ENCODE data around the gene PHACTR1.
"Not testable (repeated sequence)": the region's sequence is repeated elsewhere in the genome, so short reads cannot be mapped to it uniquely, and the experiment has no call there.

PHACTR1 gene

DNA sequence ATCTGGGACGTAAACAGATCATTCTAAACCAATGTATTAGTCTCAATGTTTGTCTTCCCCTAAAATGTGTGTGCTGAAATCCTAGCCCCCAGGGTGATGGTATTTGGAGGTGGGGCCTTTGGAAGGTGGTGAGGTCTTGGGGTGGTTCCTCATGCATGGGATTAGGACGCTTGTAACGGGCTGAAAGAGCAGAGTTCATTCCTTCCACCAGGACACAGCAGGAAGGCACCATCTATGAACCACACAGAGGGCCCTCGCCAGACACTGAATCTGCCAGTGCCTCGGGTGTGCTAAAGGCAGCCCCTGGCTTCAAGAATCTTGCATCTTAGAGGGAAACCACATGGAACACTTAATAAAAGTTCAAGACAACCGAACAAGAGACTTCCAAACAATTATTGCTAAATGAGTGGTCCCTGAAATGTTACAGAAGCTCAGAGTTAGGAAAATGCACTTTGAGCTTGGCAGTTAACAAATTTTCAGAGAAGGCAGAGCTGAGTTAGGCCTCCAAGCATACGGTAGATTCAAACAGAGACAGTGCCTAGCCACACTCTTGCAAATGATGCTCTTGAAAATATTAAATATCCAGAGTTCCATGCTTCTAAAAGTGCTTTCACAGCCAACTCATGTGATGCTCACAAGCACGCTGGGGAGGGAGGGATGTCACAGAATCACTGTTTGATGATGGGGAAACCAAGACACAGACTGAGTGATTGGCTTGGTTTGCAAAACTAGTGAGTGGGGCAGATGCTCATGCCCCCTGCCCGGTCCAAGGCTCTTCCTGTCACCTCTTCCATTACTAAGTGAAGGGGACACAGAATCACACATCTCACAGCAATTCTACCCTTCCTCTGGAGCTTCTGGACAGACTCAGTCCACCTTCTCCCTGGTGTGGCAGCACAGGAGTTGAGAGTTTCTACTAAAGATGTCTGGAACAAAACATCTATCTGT, 584.4 kb downstream of the PHACTR1 start:
- no peak for DNase-seq

- DNase-seq = no peak
These were observed 585.7 kb downstream of the PHACTR1 start for GRCh38 chr6:13302291-13302690.

DNA sequence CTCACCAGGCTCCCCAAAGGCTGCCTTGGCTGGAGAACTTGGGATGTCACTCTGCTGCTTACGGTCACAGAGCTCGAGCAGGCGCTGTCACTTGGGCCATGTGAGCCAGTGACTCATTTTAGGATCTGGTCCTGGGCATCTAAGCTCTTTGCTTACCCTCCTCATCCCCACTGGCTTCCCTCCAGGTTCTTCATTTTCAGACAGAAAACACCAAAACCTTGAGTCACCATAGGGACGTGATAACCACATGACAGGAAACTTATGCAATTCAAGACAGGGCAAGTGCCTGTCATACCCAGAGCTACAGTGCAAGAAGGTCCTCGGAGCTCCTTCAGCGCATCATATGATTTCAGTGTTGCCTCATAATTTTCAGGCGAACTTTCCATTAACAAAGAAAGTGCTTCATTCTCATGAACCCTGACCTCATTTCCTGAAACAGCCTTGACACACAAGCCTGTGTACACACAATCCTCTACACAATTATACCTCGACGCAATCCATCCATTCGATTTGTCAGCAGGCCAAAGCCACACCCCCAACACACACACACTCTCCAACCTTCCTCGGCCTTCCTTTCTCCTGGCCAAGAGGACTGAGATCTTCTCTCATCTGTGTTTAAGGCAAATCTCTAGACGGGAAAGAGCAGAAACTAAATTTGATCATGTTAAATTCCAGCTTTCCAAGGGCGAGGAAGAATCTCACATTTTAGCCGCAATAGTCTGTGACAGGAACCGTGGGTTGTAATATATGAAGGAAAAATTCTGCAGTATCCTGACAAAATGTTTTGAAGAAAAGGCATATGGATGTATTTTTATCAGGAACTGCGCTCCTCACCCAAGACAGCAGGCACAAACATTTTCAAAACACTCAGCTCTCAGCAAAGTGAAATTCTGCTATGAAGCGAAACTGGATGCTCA, 586.4 kb downstream of the PHACTR1 start:
- DNase-seq = no peak

GRCh38 chr6:13303668-13304017, 587.1 kb downstream of the PHACTR1 start:
- no peak for DNase-seq

DNA sequence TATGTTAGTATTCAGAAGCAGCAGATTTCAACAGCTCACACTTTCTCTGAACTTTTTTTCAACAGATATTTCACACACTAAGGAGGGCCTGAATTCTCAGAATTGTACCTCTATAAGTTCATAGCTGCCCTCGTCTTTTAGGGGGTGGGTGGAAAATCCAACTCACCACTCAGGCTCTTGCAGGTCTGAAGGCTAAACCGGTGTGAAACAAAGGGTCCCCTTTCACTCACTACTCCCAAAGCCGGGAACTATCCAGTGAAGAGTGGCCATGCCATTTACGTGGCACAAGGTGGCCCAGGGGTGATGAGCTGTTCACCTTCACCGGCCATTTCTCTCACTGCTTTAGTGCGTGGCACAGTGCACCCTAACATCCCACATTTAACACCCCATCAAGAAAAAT, 587.5 kb downstream of the PHACTR1 start:
- no peak for DNase-seq

- no peak for DNase-seq
These were observed 588.2 kb downstream of the PHACTR1 start for GRCh38 chr6:13304580-13305260.

DNA sequence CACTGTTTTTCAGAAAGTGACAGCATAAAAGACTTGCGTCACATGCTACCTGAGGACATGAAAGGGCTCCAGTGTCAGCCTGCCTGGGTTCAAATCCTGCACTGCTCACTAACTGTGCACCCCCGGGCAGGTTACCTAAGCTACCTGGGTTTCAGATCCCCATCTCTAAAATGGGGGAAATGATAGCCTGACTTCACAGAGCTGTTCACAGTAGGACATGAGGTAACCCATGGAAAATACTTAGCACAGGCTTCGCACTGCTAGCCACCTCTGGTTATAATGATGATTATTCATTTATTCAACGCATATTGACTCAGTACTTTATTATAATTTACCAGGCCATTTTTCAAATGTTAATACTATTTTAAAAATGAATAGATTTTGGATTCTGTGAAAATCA, 588.7 kb downstream of the PHACTR1 start:
- no peak for DNase-seq

DNA sequence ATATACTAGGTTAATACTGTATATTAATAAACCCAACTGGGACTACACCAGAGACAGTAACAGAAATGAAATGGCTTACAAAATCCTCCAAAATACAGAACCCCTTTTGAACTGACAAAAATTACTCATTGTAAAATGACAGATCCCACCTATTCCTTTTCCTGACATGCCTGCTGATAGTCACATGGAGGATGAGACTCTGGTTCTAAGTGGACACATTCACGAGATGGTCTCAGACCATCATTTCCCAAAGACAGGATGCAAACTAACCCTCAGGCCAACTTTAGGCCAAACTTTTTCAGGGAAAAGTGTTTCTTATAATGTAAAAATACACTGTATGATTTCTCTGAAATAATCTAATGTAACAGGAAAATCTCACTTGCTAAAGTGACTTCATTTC, 589.2 kb downstream of the PHACTR1 start:
- no peak for DNase-seq

DNA sequence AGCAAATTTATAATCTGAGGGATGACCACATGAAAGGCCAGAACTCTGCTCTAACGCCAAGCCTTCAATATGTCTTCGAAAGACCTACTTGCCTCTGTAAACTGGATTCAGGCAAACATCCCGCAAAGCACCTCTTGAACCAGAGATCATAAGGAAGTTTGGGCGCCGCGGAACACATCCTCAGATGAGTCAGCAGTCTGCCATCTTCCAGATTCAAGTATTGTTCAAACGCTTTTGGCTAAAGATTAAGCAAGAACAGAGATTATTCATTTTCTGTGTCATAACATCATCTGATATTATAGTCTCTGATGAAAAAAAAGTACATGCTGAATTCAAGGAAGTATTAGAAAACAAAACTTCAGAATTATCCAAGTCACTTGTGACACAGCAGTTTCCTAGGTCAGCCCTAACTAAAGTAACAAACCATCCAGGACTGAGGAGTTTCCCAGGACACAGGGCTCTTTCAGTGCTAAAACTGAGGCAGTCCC, 591.0 kb downstream of the PHACTR1 start:
- DNase-seq = no peak

DNA sequence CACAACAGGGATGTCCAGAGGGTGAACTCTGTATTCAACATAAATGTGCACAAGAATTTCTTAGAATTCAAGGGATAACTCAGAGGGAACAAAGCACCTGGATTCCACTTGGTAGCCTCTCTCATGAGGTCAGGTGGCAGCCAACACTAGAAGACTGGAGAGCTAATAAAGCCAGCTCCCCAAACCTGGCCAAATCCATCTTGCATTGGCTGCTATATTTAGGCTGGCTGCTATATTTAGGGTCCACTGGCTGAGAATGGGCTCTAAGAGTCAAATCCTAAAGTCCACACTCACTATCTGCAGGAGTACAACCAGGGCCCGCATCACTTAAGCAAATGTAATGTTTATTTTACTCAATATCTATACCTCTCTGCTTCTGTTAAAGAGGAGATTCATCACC, 591.8 kb downstream of the PHACTR1 start:
- no peak for DNase-seq

DNA sequence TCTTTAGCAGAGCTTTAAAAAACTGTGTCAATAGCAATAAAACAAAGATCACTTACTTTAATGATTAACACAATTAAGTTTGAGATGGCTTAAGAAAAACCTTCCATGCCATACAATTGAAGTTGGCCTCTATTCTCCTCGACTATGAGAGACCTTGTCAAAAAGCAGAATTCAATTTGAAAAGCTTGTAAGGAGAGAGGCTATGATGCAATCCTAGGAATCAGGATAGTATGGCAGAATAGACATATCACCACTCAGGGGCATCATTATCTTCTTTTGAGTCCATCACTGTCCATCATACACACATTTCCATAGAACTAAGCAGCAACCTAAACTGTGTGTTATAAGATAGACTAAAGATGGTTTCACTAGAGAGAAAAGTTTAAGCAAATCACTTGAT, 594.6 kb downstream of the PHACTR1 start:
- no peak for DNase-seq

DNA sequence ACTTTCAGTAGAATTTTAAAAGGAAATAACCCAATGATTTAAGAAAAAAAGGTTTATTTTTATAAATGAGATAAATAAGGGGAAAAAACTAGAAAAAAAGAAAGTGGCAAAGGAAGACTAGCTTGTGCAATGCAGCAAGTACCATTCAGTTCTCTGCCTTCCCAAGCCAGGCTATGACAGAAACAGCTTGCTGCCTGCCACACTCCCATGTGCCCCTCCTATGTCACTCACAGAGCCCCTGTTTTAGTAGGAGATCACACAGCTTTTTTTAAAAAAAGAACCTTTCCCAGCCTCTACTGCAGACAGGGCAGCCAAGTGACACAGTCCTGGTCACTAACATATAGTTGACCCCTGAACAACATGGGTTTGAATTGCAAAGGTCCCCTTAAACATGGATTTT, 598.2 kb downstream of the PHACTR1 start:
- DNase-seq = no peak

DNA sequence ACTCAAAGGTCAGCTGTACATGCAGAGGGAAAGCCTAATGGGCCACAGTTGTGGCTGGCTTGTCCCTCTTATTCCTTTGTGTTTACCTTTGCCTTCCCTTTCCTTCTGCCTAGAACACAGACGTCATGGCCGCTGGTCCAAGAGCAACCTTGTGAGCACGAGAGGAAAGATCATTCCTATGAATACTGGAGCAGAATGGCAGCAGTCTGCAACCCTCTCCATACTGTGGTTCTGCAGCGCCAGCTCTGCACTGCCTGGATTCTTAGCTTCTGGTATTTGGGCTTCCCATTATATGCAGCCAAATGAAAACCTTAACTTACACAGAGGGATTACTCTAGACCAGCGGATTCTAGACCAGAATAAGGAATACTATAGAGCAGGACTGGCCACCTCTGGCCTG, 599.3 kb downstream of the PHACTR1 start:
- DNase-seq = no peak

DNA sequence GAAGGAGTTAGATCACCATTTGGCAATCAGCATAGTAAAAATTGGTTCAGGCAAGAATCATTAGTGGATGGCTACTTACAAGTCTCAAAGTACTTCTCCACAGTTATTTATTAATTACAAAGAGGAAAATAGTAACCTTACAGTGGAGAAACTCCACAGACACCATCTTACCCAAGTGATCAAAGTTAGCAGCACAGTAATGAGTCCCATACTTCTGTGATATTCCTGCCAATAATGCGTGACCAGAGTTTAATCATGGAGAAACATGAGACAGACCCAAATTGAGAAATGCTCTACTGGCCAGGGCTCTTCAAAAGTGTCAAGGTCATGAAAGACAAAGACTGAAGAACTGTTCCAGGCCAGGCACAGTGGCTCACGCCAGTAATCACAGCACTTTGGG, 602.3 kb downstream of the PHACTR1 start:
- no peak for DNase-seq

GRCh38 chr6:13319891-13320564, 603.5 kb downstream of the PHACTR1 start:
- no peak for DNase-seq

- not testable (repeated sequence) for DNase-seq
These were observed 609.5 kb downstream of the PHACTR1 start for GRCh38 chr6:13326031-13326586.

DNA sequence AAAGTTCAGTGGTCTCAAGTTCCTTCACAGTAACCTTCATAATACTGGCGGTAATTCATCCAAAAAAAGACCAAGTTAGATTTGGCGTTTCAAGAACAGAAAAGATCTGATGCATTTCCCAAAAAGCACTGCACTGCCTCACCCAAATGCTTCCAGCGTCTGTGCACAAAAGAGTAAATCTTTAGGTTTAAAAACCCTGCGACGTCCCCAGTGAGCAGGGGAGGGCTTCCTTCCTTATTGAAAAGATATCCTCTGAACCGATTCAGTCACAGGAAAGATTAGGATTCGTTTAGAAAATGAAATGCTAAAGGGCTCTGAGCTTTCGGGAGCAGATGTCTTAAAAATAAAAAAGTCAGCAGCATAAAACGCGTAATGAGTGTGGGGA, 611.1 kb downstream of the PHACTR1 start:
- DNase-seq = no peak

DNA sequence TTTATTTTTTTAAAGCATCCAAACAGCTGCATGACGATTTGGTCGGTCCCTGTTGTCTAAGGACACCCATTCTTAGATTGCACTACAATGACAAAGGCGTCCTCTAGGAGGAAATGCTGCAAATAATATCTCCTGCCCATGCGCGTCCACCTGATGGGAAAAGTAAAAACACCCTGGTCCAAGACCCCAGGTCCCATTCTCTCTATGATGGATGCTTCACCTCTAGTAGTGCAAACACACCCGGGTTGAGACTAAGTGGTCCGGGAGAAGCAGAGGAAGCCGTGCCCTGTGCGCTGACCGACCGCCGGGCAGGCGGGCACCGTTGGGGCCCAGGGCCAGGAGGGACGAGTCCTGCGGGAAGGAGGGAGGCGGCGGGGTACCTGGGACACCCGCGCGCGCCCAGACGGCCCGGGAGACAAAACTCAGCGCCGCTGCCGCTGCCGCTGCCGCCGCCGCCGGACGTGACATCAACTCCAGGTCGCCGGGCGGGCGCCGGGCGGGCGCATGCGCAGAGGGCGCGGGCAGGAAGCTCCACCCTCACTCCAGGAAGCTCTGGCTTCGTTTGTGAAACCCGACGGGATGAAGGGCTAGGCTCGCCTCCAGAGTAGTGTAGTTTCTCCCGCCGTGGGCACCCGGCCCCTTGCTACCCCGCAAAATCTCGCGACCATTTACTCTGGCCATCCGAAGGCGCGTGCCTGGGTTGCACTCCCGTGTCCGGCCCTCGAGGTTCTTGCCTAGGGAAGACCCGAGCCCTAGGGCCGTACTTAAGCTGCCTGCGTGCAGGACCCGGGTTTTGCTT, 611.7 kb downstream of the PHACTR1 start, which contains the start of gene TBC1D7:
Gene TBC1D7 (minus strand): TSS at position 462 of the 799 bp plus-strand sequence. CDS start 1,639 bp downstream, outside the sequence.
- peak; percentile 88 for DNase-seq

GRCh38 chr6:13328875-13329183, 612.3 kb downstream of the PHACTR1 start:
- no peak for DNase-seq

GRCh38 chr6:13331516-13332348, 615.2 kb downstream of the PHACTR1 start:
- no peak for DNase-seq
